Melanocyte of skin (primary cell): Measurements from ENCODE around the gene TFG. TPM values are rescaled to one million over a fixed set of nuclear protein-coding genes. Genes with fewer than 3 reads are reported as not detected.

Source experiments
- total RNA-seq, 2 donors: library from RNA; depleted of rRNA; stranded (reverse); fragments of >200 nt; gene quantifications; 2 replicates each; pipeline ENCODE4 v1.2.3, GENCODE V29; 2012

Gene TFG
- 10 to 100 TPM; 65.0 to 79.9 TPM for total RNA-seq

GRCh38 chr3:100708989-100709841 is at the start of gene TFG:
Gene TFG, plus strand, starts transcription at chr3:100709494. Its CDS starts 4,192 bp downstream, at chr3:100713686.

Other genes with a start within 250 kb of the TFG start
- 1 to 10 TPM; 7.9 to 9.7 TPM for gene TMEM45A, start 216.9 kb upstream of the TFG start, total RNA-seq
- gene ADGRG7, start 99.9 kb upstream of the TFG start, total RNA-seq, result not detected